Measurements from ENCODE around the gene RGL4. TPM values are rescaled to one million over a fixed set of nuclear protein-coding genes. Genes with fewer than 3 reads are reported as not detected.

Gene RGL4
- total RNA-seq, 2 experiments from 2014 or later: 0.97 TPM; not detected in 1

- intact Hi-C loops (cut with micrococcal nuclease; ENCODE audit: unreplicated experiment): no loop called here
- BruUV-seq (replicated peaks): no TSS peak
- Histone ChIP-seq H2AFZ (ENCODE audit: low read length) (no peak overlapping the region), H4K20me1 (ENCODE audit: insufficient read depth, low read length) (no peaks in the 10 kb centered on the region), H3K9me3 (ENCODE audit: low read length) (no peaks in the 10 kb centered on the region), H3K79me2 (ENCODE audit: insufficient read depth, low read depth, low read length) (no peaks in the 10 kb centered on the region), H3K4me1 (ENCODE audit: insufficient read depth, low read length, poor library complexity, severe bottlenecking) (no peaks in the 10 kb centered on the region), H3K36me3 (ENCODE audit: insufficient read depth, low read length) (0 out of 2 replicates have a peak, but pooled peaks cover 2% of the 10 kb centered on the region), H3K9me2 (ENCODE audit: insufficient read depth, low read length) (no peaks in the 10 kb centered on the region), H3K4me2 (ENCODE audit: low read length) (no peak overlapping the region), H3K27ac (ENCODE audit: low read depth, low read length, poor library complexity, severe bottlenecking) (no peak overlapping the region), H3K4me3 (ENCODE audit: low read depth, low read length, poor library complexity, severe bottlenecking) (no peak overlapping the region)
- POLR2A ChIA-PET: no interaction called here
- DNase-seq (ENCODE audit: low spot score): no peak
- TF ChIP-seq, protein P1, sequence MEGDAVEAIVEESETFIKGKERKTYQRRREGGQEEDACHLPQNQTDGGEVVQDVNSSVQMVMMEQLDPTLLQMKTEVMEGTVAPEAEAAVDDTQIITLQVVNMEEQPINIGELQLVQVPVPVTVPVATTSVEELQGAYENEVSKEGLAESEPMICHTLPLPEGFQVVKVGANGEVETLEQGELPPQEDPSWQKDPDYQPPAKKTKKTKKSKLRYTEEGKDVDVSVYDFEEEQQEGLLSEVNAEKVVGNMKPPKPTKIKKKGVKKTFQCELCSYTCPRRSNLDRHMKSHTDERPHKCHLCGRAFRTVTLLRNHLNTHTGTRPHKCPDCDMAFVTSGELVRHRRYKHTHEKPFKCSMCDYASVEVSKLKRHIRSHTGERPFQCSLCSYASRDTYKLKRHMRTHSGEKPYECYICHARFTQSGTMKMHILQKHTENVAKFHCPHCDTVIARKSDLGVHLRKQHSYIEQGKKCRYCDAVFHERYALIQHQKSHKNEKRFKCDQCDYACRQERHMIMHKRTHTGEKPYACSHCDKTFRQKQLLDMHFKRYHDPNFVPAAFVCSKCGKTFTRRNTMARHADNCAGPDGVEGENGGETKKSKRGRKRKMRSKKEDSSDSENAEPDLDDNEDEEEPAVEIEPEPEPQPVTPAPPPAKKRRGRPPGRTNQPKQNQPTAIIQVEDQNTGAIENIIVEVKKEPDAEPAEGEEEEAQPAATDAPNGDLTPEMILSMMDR (conservative IDR thresholded peaks at IDR 0.05; ENCODE audit: low read length): no peak
- no peak for TF ChIP-seq EZH2phosphoT487 (IDR thresholded peaks at IDR 0.05; ENCODE audit: borderline replicate concordance, low read depth, low read length)
- CTCF ChIA-PET (ENCODE audit: unreplicated experiment): no interaction called here
Measured at GRCh38 chr22:23688121-23688520, 2.7 kb upstream of the RGL4 start.

DNA sequence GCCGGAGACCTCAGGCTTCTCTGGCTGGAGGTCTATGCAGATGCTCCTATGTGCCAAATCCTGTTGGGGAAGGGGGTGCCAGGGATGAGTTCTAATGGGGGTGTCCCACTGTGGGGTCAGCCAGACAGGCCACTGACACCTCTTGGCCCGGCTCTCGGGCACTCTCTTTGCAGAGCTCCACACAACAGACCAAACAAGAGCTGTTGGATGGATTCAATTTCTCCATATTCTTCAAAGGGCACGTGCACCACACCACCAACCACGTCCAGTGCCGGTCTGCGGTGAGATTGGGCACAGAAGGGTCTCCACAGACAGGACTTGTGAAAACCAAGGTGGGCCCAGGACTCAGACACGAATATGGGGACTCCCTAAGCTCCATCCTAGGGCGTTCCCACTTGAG is 2.2 kb upstream of the RGL4 start:
- Histone ChIP-seq H3K36me3 (ENCODE audit: insufficient read depth, low read length) (peaks cover 4% of the 10 kb centered on the region; the same call in 1 of the 2 replicates), H3K79me2 (ENCODE audit: insufficient read depth, low read depth, low read length) (no peaks in the 10 kb centered on the region), H3K4me2 (ENCODE audit: low read length) (no peak overlapping the region), H4K20me1 (ENCODE audit: insufficient read depth, low read length) (no peaks in the 10 kb centered on the region), H3K27ac (ENCODE audit: low read depth, low read length, poor library complexity, severe bottlenecking) (no peak overlapping the region), H3K4me1 (ENCODE audit: insufficient read depth, low read length, poor library complexity, severe bottlenecking) (no peaks in the 10 kb centered on the region), H3K9me3 (ENCODE audit: low read length) (no peaks in the 10 kb centered on the region), H3K4me3 (ENCODE audit: low read depth, low read length, poor library complexity, severe bottlenecking) (no peak overlapping the region), H2AFZ (ENCODE audit: low read length) (no peak overlapping the region), H3K9me2 (ENCODE audit: insufficient read depth, low read length) (no peaks in the 10 kb centered on the region)
- TF ChIP-seq EZH2phosphoT487 (IDR thresholded peaks at IDR 0.05; ENCODE audit: borderline replicate concordance, low read depth, low read length): no peak
- TF ChIP-seq, protein P1 (conservative IDR thresholded peaks at IDR 0.05; ENCODE audit: low read length): no peak
- CTCF ChIA-PET (ENCODE audit: unreplicated experiment): no interaction called here
- POLR2A ChIA-PET: no interaction called here
- intact Hi-C loops (cut with micrococcal nuclease; ENCODE audit: unreplicated experiment): no loop called here
- BruUV-seq (replicated peaks): no TSS peak
- DNase-seq (ENCODE audit: low spot score): no peak

DNA sequence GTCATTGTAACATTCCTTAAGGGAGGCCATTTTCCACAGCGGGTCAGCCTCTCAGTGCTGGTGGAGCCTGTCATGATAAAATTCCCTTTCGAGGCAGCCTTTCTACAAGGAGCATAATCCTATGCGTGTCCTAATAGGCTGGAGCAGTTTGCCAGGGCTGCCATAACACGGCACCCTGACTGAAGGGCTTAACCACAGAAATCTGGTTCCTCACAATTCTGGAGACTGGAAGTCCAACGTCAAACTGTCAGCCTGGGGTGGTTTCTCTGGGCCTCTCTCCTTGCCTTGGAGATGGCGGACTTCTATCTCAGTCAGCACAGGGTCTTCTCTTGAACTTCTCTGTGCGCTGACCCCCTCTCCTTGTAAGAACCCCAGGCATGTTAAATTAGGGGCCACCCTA is 1.4 kb upstream of the RGL4 start:
- H3K4me2 ChIP-seq (ENCODE audit: low read length): no peak overlapping the region
- CTCF ChIA-PET (ENCODE audit: unreplicated experiment): no interaction called here
- intact Hi-C loops (cut with micrococcal nuclease; ENCODE audit: unreplicated experiment): no loop called here

More for the DNA sequence above, 1.4 kb upstream of the RGL4 start:
- Histone ChIP-seq H3K9me3 (ENCODE audit: low read length) (no peaks in the 10 kb centered on the region), H3K4me3 (ENCODE audit: low read depth, low read length, poor library complexity, severe bottlenecking) (no peak overlapping the region), H3K4me1 (ENCODE audit: insufficient read depth, low read length, poor library complexity, severe bottlenecking) (no peaks in the 10 kb centered on the region), H2AFZ (ENCODE audit: low read length) (no peak overlapping the region), H4K20me1 (ENCODE audit: insufficient read depth, low read length) (no peaks in the 10 kb centered on the region), H3K79me2 (ENCODE audit: insufficient read depth, low read depth, low read length) (no peaks in the 10 kb centered on the region), H3K36me3 (ENCODE audit: insufficient read depth, low read length) (peaks cover 10% of the 10 kb centered on the region), H3K9me2 (ENCODE audit: insufficient read depth, low read length) (no peaks in the 10 kb centered on the region), H3K27ac (ENCODE audit: low read depth, low read length, poor library complexity, severe bottlenecking) (no peak overlapping the region)
- TF ChIP-seq, protein P1 (conservative IDR thresholded peaks at IDR 0.05; ENCODE audit: low read length): no peak
- no peak for TF ChIP-seq EZH2phosphoT487 (IDR thresholded peaks at IDR 0.05; ENCODE audit: borderline replicate concordance, low read depth, low read length)
- POLR2A ChIA-PET: no interaction called here
- no peak for DNase-seq (ENCODE audit: low spot score)
- no TSS peak for BruUV-seq (replicated peaks)
